GM03348 (cell line): Measurements from ENCODE around the gene VASH2.

ENCODE experiments used
- DNase-seq: peaks from one replicate; pipeline ENCODE4 v3.0.0; 2012; ENCODE audit warnings: low spot score

Gene VASH2

GRCh38 chr1:212930986-212931678, 19.2 kb upstream of the VASH2 start:
- no peak for DNase-seq

- DNase-seq: no peak
Observed at GRCh38 chr1:212933815-212934471, 16.4 kb upstream of the VASH2 start.

- DNase-seq: no peak
Observed at GRCh38 chr1:212935387-212935981, 14.9 kb upstream of the VASH2 start.

GRCh38 chr1:212937034-212937433, 13.3 kb upstream of the VASH2 start:
- no peak for DNase-seq

GRCh38 chr1:212938846-212939245, 11.5 kb upstream of the VASH2 start:
- no peak for DNase-seq

GRCh38 chr1:212941452-212941851, 8.9 kb upstream of the VASH2 start:
- DNase-seq: no peak

- DNase-seq: no peak
Observed at GRCh38 chr1:212942679-212943392, 7.5 kb upstream of the VASH2 start.

- DNase-seq: no peak
Observed at GRCh38 chr1:212943393-212943710, 7.0 kb upstream of the VASH2 start.

- no peak for DNase-seq
Observed at GRCh38 chr1:212944229-212944901, 6.0 kb upstream of the VASH2 start.

GRCh38 chr1:212945056-212945455, 5.3 kb upstream of the VASH2 start:
- no peak for DNase-seq

GRCh38 chr1:212945463-212946160, 4.7 kb upstream of the VASH2 start:
- DNase-seq: no peak

GRCh38 chr1:212946872-212947271, 3.5 kb upstream of the VASH2 start:
- DNase-seq: no peak

GRCh38 chr1:212949771-212950170, 570 bp upstream of the VASH2 start:
- no peak for DNase-seq

GRCh38 chr1:212951126-212951946, 995 bp downstream of the VASH2 start:
- DNase-seq: peak; percentile 32

- no peak for DNase-seq
Observed at GRCh38 chr1:212951947-212952640, 1.8 kb downstream of the VASH2 start.

- DNase-seq: no peak
Observed at GRCh38 chr1:212952641-212952976, 2.3 kb downstream of the VASH2 start.

- DNase-seq: no peak
Observed at GRCh38 chr1:212953321-212953720, 3.0 kb downstream of the VASH2 start.

- no peak for DNase-seq
Observed at GRCh38 chr1:212954514-212954913, 4.2 kb downstream of the VASH2 start.

GRCh38 chr1:212955098-212955497, 4.8 kb downstream of the VASH2 start:
- DNase-seq: no peak

- DNase-seq: no peak
Observed at GRCh38 chr1:212955961-212956620, 5.8 kb downstream of the VASH2 start.
